HCT116 (cell line): ENCODE results near the gene SETDB1.

ENCODE experiments used
- ATF3 ChIP-seq: IDR thresholded peaks from 2 replicates; pipeline ENCODE4 v1.6.1; 2012
- CTCF ChIP-seq, 3 experiments: fragments of 200-600 bp in 1 of 3; sonication (generic) in 1 of 3; IDR thresholded peaks in 2 of 3; conservative IDR thresholded peaks in 1 of 3; 2 replicates each; pipeline ENCODE4 v1.5.1; 2012 to 2017; ENCODE audit warnings: low read depth in 2 of 3, low read length in 2 of 3, antibody characterized with exemption in 1 of 3, borderline replicate concordance in 1 of 3, control low read depth in 1 of 3, mild to moderate bottlenecking in 1 of 3, mixed read lengths in 1 of 3, mixed run types in 1 of 3, moderate library complexity in 1 of 3; ENCODE audit not compliant: insufficient read depth in 1 of 3
- EGR1 ChIP-seq: IDR thresholded peaks from 2 replicates; pipeline ENCODE4 v1.6.1; 2012; ENCODE audit warnings: low read depth
- EZH2 ChIP-seq: fragments of 200-600 bp; sonication (generic); IDR thresholded peaks from 2 replicates; pipeline ENCODE4 v1.6.1; 2017; ENCODE audit warnings: antibody characterized with exemption, mixed run types
- EZH2phosphoT487 ChIP-seq: fragments of 200-600 bp; IDR thresholded peaks from 2 replicates; pipeline ENCODE4 v1.6.1; 2018; ENCODE audit warnings: antibody characterized with exemption, borderline replicate concordance
- JUND ChIP-seq: IDR thresholded peaks from 2 replicates; pipeline ENCODE4 v1.6.1; 2012
- POLR2A ChIP-seq: IDR thresholded peaks from 2 replicates; pipeline ENCODE4 v1.7.0; 2011; ENCODE audit warnings: borderline replicate concordance; ENCODE audit not compliant: insufficient read depth, insufficient read length; ENCODE audit errors: extremely low read depth
- RAD21 ChIP-seq: IDR thresholded peaks from 2 replicates; pipeline ENCODE4 v1.6.1; 2012; ENCODE audit warnings: low read depth, mild to moderate bottlenecking
- TCF7L2 ChIP-seq: IDR thresholded peaks from 2 replicates; pipeline ENCODE4 v1.7.0; 2011; ENCODE audit warnings: borderline replicate concordance, inconsistent platforms; ENCODE audit not compliant: insufficient read depth, insufficient read length; ENCODE audit errors: extremely low read depth
- ZFX ChIP-seq: fragments of 450-650 bp; IDR thresholded peaks from 2 replicates; pipeline ENCODE4 v1.6.1; 2017

GRCh38 chr1:151009206-151009587 lies 83.0 kb downstream of the SETDB1 start:
- TF ChIP-seq ATF3: no peak
- no peak for TF ChIP-seq CTCF (IDR thresholded peaks at IDR 0.05 in 2 of 3, conservative IDR thresholded peaks at IDR 0.05 in 1 of 3; ENCODE audit: borderline replicate concordance in 1 of 3, insufficient read depth in 1 of 3, low read depth in 2 of 3, low read length in 2 of 3)
- no peak for TF ChIP-seq JUND
- no peak for TF ChIP-seq POLR2A
- TF ChIP-seq ZFX: no peak
- TF ChIP-seq RAD21: no peak
- no peak for TF ChIP-seq EGR1
- no peak for TF ChIP-seq EZH2phosphoT487
- TF ChIP-seq TCF7L2: no peak
- TF ChIP-seq EZH2: no peak
